ENCODE results near the gene PNPLA7.

DNA sequence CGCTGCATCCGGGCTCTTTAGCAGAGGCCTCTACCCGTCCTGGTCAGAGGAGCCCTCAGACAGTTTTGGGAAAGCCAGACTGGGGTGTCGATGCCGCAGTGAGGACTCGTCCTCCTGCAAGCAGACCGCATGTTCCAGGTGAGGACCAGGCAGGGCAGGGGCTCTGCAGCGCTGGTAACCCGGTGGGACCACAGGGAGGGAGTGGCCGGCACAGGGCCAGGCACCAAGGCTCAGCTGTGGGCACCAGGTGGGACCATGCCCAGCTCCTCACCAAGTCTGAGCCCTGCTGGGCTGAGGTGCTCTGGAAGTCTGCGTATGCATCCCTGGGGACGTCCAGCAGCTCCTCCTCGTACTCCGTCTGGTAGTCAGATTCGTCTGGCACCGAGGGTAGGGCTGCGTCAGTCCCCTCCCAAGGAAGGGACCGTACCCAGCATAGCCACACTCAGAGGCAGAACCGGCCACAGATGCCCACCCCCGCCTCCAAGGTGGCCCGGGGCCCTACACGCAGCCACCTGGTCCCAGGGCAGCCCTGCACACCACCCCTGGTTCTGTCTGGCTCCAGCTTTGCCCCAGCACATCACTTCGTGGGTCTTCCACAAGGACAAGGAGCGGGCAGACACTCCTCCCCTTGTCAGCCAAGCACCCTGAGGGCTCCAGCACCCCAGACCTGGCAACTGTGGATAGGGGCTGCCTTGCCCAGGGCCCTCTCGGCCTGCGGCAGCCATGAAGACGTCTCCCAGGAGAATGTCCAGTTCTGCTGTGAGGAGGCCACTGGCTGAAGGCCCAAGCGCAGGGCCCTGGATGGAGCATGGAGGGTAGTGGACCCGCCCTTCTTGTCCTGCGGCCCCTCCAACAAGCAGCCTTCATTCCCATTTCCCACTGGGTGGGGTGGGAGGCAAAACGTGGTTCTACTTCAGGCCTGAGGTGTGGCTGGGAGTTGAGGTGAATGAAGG is 89.6 kb downstream of the PNPLA7 start:
- TF ChIP-seq CTCF (IDR thresholded peaks at IDR 0.05) (no peak), POLR2A (IDR thresholded peaks at IDR 0.05) (no peak)
